MM.1S (cell line): ENCODE data around the gene COLEC11.
"Not testable (repeated sequence)": the region's sequence is repeated elsewhere in the genome, so short reads cannot be mapped to it uniquely, and the experiment has no call there.

Experiments
- EZH2 ChIP-seq: fragments of 300-600 bp; sonication (generic); optimal IDR thresholded peaks from 2 replicates; pipeline ENCODE3; 2017; ENCODE audit warnings: low read depth, mild to moderate bottlenecking, antibody characterized with exemption, low read length, mixed read lengths
- TF ChIP-seq, protein P1 (sequence below): fragments of 300-600 bp; sonication (generic); IDR thresholded peaks from 2 replicates; pipeline ENCODE4 v1.5.1; 2016; ENCODE audit warnings: antibody characterized with exemption, low read length, mixed read lengths

DNA sequence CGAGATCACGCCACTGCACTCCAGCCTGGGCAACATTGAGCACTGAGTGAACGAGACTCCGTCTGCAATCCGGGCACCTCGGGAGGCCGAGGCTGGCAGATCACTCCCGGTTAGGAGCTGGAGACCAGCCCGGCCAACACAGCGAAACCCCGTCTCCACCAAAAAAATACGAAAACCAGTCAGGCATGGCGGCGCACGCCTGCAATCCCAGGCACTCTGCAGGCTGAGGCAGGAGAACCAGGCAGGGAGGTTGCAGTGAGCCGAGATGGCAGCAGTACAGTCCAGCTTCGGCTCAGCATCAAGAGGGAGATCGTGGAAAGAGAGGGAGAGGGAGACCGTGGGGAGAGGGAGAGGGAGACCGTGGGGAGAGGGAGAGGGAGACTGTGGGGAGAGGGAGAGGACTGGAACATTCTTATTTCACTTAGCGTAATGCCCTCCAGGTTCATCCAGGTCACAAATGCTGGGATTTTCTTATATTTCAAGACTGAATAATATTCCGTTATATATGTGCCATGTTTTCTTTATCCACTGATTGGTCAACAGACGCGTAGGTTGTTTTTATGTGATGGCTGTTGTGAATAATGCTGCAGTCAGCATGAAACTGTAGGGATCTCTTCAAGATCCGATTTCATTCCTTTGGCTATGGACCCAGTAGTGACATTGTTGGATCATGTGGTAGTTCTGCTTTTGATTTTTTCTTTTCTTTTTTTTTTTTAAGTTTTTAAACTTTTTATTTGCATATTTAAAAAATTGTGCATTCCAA, 21.7 kb downstream of the COLEC11 start:
- TF ChIP-seq, protein P1, sequence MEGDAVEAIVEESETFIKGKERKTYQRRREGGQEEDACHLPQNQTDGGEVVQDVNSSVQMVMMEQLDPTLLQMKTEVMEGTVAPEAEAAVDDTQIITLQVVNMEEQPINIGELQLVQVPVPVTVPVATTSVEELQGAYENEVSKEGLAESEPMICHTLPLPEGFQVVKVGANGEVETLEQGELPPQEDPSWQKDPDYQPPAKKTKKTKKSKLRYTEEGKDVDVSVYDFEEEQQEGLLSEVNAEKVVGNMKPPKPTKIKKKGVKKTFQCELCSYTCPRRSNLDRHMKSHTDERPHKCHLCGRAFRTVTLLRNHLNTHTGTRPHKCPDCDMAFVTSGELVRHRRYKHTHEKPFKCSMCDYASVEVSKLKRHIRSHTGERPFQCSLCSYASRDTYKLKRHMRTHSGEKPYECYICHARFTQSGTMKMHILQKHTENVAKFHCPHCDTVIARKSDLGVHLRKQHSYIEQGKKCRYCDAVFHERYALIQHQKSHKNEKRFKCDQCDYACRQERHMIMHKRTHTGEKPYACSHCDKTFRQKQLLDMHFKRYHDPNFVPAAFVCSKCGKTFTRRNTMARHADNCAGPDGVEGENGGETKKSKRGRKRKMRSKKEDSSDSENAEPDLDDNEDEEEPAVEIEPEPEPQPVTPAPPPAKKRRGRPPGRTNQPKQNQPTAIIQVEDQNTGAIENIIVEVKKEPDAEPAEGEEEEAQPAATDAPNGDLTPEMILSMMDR: not testable (repeated sequence)
- TF ChIP-seq EZH2: not testable (repeated sequence)
